HG02623 (cell line): ENCODE results near the gene RNU5D-1.

ENCODE experiments used
- ATAC-seq: cut with Tn5 transposase; IDR thresholded peaks from one replicate; pipeline ENCODE4 v1.9.1; 2021; ENCODE audit warnings: moderate library complexity; ENCODE audit not compliant: unreplicated experiment

RNU5D-1 gene

DNA sequence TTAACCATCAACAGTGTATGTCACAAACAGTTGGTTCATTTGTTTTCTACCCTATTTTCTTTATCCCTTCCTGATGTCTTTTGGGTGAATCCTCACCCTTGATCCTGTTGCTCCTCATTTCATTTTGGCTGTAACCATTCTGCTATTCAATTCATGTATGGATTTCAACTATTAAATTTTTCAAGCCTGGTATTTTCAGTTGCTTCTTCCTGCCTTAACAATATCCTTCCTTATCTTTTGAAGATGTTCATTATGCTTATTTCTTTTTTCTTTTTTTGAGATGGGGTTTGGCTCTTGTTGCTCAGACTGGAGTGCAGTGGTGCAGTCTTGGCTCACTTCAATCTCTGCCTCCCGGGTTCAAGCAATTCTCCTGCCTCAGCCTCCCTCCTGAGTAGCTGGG, 2.8 kb upstream of the RNU5D-1 start:
- ATAC-seq: no peak

DNA sequence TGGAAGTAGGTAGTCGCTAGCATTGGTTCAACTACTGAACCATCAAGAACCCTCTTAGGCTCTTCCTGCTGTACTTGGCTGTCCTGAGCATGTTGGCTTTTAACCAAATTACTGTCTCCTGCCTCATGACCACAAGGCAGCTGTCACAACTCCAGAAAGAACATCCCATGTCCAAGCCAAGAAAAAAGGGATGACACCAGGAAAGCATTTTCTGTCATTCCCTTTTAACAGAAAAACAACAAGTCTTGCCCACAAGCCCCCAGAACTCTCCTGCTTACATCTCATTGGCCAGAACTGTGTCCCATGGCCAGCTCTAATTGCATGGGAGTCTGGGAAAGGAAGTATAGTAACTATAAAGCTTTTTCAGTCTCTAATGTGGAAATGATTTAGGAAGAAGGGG, 2.4 kb upstream of the RNU5D-1 start:
- ATAC-seq: no peak

GRCh38 chr1:44724955-44725698, 5.8 kb downstream of the RNU5D-1 start:
- ATAC-seq: no peak

DNA sequence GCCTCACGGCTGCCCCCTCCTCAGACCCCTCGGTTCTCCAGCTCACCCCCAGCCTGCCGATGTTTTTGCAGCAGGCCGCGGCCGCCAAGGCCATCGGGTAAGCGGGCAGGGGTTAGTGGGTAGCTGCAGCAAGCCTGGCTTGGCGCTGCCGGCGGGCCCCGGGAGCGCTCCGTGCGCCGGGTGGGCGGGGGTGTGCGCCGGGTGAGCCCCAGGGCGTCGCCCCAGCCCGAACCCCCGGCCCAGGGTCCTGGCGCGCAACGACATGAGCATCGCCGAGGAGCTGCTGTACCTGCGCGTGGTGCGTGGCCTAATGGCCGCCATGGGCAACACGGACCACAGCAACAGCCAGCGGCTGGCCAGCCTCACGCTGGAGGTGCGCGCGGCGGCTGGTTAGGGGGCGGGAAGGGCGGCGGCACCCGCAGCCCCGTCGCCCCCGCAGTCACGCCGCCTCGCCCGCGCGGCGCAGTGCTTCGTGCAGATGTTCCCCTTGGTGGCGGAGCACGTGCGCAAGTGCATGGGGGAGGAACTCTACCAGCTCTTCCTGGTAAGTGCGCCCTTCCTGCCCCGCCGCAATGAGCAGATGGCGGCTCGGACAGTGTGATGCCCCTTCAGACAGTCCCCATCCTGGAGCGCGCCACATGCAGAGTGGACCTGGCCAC, 6.5 kb downstream of the RNU5D-1 start:
- ATAC-seq: no peak

DNA sequence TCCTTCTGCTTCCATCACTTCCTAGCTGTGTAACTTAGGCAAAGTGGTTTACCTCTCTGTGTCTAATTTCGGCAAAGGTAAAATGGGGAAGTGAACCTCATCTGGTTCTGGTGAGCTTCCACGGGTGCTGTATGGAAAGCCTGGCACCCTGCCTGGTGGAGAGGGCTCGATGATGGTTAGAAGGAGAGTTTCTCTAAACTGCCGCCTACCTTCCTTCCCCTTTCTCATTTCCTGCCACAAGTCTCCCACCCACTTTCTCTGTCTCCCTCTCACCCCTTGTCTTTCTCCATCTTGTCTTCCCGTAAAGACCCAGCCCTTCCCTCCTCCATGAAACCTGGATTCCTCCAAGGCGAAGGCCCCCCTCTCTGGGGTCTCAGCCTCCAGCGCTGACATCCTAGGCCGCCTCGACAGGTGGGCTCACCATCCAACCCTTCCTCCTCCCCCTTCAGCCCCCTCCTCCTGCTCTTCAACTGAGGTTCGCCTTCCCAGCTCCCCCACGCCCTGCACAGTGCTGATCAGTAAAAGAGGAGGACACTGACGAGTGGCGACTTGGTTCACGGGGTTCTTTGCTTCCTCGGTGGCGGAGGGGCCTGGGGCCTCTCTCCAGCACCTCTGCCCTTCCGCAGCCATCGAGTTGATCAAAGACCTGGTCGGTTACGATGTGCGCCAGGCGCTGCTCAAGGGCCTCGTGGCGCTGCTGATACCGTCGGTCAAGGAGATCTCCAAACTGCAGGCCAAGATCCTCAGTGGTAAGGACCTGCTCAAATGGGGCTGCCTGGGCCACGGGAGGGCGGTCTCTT, 7.3 kb downstream of the RNU5D-1 start:
- ATAC-seq: no peak

GRCh38 chr1:44723064-44723463, 7.9 kb downstream of the RNU5D-1 start:
- no peak for ATAC-seq

GRCh38 chr1:44721485-44722361, 9.2 kb downstream of the RNU5D-1 start:
- peak; percentile 60 for ATAC-seq

GRCh38 chr1:44720281-44720680, 10.7 kb downstream of the RNU5D-1 start:
- no peak for ATAC-seq

GRCh38 chr1:44719318-44719717, 11.7 kb downstream of the RNU5D-1 start:
- no peak for ATAC-seq

GRCh38 chr1:44718091-44718490, 12.9 kb downstream of the RNU5D-1 start:
- ATAC-seq: no peak

DNA sequence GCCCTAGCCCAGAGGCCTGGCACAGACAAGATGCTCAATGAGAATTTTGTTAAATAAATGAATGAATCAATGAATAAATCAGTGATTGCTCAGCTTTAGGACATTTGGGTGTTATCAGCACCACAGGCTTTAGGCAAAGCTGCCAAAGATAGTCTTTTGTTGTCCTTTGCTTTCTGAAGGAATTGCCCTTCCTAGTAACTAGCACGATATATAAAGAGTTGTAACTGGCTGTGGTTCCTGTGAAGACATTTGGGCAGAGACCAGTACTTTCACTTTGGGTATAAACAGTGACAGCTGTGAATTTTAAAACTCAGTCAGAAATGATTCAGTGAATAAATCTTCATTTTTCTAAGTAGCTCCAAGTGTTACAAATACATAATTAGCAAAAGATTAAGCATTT, 13.3 kb downstream of the RNU5D-1 start:
- no peak for ATAC-seq

GRCh38 chr1:44717156-44717555, 13.8 kb downstream of the RNU5D-1 start:
- no peak for ATAC-seq

DNA sequence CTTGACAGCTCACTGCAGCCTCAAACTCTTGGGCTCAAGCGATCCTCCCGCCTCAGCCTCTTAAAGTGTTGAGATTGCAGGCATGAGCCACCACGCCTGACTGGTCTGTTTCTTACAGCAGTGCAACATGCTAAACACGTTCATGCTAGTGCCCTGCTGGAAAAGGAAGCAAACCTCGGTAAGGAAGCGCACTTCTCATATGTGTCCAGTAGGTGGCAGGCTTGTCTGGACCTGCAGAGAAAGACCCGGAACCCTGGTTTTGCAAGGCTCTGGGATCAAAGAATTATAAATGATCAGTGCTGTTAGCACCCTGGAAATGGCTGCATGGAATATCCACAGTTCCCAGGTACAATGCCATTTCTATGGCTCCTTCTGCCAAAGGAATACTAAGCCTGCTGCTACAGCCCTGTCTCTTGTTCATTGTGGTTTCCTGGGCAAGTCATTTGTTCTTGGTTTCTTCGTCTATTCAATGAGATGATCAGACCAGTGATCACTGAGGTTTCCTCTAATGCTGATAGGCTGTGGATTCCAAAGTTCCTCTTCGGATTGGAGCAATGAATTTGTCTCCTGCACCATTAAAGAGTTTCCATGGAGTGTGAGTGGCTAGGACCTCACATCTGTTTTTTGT, 15.9 kb downstream of the RNU5D-1 start:
- no peak for ATAC-seq

GRCh38 chr1:44714532-44714931, 16.4 kb downstream of the RNU5D-1 start:
- ATAC-seq: no peak

- ATAC-seq: no peak
These were observed 17.6 kb downstream of the RNU5D-1 start for GRCh38 chr1:44713321-44713781.

DNA sequence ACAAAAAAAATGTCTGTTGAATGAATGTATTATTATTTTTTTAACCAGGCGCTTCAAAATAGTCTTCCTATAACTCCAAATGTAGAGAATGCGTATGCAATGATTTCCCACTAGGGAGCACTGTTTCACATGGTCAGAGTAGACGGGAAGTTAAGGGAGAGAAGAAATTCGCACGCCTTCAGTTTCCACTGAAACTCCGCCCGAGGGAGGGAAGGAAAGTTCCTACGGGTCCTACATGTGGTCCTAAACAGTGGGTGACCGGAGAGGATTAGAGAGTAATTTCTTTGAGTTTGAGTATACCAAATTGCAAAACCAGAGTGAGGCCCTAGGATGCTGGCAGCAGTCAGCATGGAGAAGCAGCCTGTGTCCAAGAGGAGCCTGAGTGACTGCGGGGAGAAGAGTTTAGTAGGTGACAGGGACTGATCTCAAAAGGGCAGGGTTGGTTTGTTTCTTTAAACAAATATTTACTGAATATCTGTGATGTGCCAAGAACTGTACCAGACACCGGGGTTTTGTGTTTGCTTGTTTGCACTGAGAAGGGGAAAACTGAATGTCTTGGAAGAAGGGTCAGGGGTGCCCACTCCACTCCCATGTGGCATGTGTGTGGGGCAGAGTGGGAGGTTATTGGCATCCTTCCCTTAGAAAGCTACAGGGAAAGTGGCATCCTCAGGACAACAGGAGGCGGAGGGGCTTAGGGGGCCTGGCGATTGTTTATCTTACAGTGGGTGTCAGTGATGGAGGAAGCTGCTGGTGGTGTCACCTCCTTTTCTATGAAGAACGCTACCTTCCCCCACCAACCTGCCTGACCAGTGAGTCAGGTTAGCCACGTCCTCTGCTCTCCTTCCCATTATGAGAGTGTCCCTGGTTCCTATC, 22.8 kb downstream of the RNU5D-1 start:
- no peak for ATAC-seq

GRCh38 chr1:44707112-44707881, 23.7 kb downstream of the RNU5D-1 start:
- no peak for ATAC-seq

DNA sequence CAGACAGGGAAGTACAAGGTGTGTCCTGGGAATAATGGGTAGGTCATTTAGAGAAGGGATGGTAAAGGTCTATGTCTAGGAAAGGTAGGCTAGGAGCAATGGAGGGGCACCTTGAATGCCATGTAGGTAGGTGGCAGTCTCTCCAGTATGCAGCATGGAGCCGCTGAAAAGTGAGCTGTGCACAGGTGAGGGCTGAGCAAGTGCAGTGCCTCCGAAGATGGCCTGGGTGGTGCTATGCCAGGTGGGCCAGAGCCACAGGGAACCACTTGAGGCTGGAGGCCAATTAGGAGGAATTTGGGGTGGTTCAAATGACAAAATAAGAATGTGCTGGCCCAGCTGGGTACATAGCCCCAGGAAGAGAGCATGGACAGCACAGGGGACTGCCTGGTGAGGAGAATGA, 25.0 kb downstream of the RNU5D-1 start:
- no peak for ATAC-seq

DNA sequence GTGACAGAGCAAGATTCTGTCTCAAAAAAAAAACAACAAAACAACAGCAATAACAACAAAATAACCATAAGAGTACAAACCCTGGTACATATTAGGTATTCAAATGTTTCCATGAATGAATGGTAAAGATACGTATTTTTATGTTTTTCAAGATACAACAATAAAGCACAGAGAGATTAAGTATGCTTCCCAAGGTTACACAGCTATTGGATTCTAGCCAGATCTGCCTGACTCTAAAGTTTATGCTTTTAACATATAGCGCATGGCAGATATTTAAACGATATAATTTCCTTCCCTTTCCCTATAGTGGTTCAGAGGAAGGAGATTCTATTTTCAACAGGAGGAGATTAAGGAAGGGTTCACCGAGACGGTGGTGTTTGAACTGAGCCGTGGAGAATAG, 25.5 kb downstream of the RNU5D-1 start:
- no peak for ATAC-seq
